ENCODE data around the gene ZDHHC3.
A peak's percentile ranks its signal among the peaks of the same experiment; 100 is the strongest.

Gene ZDHHC3

GRCh38 chr3:44976002-44976815 lies at the start of gene ZDHHC3, which contains the start of gene EXOSC7:
Gene ZDHHC3, minus strand, starts transcription at chr3:44976174. Its CDS starts 16,738 bp downstream, at chr3:44959436.
Gene EXOSC7, plus strand, starts transcription at chr3:44976244. Its CDS starts 34 bp downstream, at chr3:44976278.
- DNase-seq (ENCODE audit: low read depth) = peak; percentile 67

DNA sequence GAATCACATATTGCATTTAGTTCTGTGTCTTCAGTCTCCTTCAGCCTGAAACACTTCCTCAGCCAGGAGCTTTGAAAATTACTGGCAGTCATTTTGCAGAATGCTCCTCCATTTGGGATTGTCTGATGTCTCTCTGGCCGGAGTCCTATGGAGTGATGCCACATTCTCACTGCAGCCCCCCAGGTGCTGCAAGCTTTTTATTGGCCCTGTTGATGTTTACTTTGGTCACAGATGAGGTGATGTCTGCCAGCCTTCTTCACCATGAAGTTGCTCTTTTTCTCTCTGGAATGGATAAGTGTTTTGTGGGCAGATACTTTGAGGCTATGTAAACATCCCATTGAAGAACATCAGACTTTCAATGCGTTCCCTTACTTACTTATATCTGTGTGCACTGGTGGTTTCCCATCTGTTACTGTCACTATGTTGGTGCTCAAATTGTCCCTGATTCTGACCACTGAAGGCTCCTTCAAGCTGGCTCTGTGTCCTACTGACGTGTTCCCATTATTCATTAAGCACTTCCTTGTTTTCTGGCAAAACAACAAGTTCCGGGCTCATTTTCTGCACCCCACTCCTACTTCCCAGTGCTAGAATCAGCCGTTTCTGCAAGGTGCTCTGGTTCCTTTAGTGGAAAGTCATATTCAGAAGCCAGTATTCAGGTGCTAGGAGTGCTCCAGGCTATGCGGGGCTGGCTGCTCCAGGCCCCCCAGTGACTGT lies 48.7 kb upstream of the ZDHHC3 start:
- DNase-seq (ENCODE audit: low read depth) = no peak

DNA sequence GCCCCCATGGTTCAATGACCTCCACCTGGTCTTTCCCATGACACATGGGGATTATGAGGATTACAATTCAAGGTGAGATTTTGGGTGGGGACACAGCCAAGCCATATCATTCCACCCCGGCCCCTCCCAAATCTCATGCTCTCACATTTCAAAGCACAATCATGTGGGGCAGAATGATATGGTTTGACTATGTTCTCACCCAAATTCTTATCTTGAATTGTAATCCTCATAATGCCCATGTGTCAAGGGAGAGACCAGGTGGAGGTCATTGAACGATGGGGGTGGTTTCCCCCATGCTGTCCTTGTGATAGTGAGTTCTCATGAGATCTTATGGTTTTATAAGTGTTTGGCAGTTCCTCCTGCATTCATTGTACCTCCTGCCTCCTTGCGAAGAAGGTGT lies 47.7 kb upstream of the ZDHHC3 start:
- no peak for DNase-seq (ENCODE audit: low read depth)

DNA sequence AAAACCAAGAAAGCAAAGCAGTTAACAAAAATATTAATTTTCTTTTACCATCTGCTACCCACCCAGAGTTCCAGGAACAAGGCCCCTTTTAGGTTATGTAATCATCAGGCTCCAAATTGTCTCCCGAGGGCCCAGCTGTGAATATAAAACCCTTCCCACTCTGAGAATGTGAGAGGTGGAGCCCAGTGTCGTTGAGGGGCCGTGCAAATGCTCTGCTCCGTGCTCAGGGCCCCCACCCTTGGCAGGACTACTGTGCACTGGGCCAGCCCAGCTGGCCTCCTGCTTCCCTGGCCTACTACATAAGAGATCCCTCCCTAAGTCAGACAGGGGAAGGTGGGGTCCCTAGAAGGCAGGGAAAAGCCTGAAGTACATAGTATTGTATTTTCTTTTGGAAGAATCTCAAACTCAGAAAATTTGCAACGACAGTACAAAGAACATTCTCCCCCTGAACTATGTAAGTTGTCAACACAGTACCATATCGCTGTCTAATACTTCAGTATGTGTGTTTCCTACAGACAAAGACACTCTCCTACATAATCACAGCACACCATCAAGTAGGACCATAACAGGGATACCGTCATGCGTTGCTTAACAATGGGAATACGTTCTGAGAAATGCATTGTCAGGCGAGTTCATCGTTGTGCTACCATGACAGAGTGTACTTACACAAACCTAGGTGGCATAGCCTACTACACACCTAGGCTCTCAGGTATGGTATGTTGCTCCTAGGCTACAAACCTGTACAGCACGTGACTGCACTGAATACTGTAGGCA lies 45.7 kb upstream of the ZDHHC3 start:
- no peak for DNase-seq (ENCODE audit: low read depth)

DNA sequence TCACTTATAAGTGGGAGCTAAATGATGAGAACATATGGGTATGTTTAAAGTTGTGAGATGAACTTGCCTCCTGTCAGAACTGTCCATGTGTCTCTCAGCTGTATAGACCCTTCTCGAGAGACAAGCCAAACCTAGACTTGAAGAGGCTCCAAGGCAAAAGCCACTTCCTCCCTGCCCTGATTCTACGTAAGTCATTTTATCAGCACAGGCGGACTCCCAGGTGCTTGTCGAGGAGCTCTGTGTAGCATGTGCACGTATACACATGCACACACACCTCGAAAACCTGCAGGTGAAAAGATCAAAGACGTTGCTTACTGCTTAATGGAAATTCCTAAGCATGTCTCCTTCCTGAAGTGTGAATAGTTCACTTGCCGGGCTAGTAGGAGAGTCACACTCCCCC lies 44.6 kb upstream of the ZDHHC3 start:
- DNase-seq (ENCODE audit: low read depth) = no peak

DNA sequence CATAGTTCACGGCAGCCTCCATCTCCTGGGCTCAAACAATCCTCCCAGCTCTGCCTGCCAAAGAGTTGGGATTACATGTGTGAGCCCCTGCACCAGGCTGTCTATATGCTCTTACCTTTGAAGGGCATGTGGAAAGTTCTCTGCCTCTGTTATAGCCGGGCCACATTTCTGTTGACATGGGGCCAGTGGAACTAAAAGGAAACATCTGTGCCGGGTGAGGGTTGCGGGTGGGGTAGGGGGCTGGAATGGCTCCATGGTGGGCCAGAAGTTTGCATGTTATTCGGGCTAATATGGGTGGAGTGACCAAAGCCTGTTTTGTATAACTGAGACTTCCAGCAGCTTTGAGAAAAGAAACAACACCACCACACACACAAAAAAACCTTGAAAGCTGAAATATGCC lies 41.8 kb upstream of the ZDHHC3 start:
- DNase-seq (ENCODE audit: low read depth) = no peak

DNA sequence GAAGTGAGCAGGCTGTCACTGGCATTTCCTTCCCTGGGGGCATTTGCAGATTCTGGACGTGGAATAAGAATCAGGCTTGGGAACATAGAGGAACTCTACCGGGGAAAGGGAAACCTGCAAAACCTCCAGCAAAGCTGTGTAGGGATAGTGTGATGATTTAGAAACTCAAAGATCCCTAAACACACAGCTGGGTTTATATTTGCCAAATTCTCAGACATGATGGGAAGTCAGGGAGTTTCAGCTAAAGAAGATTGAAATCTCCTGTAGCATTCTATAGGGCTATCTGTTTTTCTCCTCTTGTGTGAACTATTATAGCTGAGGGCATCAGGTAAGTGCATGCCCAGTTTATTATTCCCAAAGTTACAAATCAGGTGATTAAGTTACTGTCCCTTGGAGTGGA lies 40.9 kb upstream of the ZDHHC3 start:
- DNase-seq (ENCODE audit: low read depth) = no peak

- DNase-seq (ENCODE audit: low read depth) = no peak
Observed at GRCh38 chr3:45012577-45012976, 36.6 kb upstream of the ZDHHC3 start.

- DNase-seq (ENCODE audit: low read depth) = peak; percentile 92
Observed at GRCh38 chr3:45011756-45012508, 36.0 kb upstream of the ZDHHC3 start.

- peak; percentile 68 for DNase-seq (ENCODE audit: low read depth)
Observed at GRCh38 chr3:45010811-45011333, 34.9 kb upstream of the ZDHHC3 start.

- no peak for DNase-seq (ENCODE audit: low read depth)
Observed at GRCh38 chr3:45009868-45010267, 33.9 kb upstream of the ZDHHC3 start.

DNA sequence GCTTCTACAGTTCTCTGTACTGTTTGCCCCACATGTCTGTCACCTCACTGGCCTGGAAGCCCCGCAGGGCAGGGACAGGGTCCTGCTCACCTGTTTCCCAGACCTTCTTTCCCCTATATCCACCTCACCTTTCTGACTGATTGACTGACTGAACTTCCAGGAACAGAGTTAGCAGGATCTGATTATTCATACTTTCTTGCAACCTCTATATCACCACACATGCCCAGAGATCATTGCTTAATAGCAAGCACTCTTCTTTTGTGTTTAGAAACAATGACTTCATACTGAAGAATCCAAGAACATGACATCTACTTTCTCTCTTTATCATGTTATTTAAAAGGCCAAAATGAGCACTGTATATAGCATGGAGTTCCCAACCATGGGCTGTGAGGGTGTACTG lies 32.1 kb upstream of the ZDHHC3 start:
- no peak for DNase-seq (ENCODE audit: low read depth)

GRCh38 chr3:45007091-45007490 lies 31.1 kb upstream of the ZDHHC3 start:
- DNase-seq (ENCODE audit: low read depth) = no peak

DNA sequence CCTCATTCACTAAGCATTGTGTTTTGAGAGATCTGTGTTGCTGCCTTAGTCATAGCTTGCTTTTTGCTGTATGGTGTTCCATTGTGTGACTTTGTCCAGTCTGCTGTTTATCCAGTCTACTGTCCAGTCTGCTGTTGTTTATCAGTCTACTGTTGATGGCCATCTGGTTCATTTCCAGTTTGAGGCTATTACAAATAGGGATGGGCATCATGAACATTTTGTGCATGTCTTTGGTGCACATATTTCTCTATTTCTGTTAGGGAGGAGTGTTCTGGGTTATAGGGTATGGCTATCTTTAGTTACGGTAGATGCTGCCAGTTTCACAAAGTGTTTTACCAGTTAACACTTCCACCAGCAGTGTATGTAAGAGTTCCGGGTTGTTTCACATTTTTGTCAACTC lies 27.9 kb upstream of the ZDHHC3 start:
- DNase-seq (ENCODE audit: low read depth) = no peak

GRCh38 chr3:45003406-45003805 lies 27.4 kb upstream of the ZDHHC3 start:
- DNase-seq (ENCODE audit: low read depth) = no peak

- no peak for DNase-seq (ENCODE audit: low read depth)
Observed at GRCh38 chr3:45002720-45003119, 26.7 kb upstream of the ZDHHC3 start.

DNA sequence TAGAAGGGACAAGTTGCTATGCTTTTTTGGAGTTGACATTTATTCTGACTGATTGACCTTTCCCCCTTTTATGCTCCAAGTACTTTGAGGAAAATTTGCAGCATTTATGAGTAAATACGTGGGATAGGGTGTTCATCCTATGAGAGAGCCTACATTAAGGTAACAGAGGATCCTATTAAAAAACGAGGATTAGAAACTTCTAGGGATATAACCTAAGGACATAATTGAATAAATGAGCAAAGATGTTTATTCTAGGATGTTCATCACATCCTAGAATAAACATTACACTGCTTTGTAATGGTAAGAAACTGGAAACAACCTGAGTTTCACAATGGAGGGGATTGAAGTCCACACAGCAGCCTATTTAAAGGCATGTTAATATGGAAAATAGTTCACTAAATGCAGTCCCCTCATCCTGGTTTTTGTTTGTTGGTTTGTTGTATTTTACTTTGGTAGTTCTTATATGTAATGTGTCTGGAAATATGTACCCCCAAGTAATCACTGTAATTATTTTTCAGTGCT lies 26.2 kb upstream of the ZDHHC3 start:
- no peak for DNase-seq (ENCODE audit: low read depth)

- no peak for DNase-seq (ENCODE audit: low read depth)
Observed at GRCh38 chr3:45001738-45002137, 25.8 kb upstream of the ZDHHC3 start.

- no peak for DNase-seq (ENCODE audit: low read depth)
Observed at GRCh38 chr3:45000823-45001222, 24.8 kb upstream of the ZDHHC3 start.

DNA sequence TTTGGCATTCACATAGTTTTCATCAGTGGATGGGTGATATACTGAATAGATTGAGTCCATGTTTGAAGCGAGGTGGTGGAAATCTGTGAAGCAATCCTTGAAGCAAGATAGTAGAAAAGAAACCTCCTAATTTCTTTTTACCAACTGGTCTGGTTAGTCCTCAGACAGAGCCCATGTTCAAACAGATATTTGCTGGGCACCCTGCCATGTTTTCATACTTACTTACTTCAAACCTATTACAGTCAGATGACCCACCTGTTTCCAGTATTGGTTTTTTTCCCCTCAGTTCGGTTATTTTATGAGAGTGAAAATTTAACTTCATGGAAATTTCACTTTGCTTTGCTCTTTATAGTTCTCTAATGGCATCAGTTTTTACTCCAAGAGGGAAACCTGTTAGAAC lies 23.8 kb upstream of the ZDHHC3 start:
- no peak for DNase-seq (ENCODE audit: low read depth)

DNA sequence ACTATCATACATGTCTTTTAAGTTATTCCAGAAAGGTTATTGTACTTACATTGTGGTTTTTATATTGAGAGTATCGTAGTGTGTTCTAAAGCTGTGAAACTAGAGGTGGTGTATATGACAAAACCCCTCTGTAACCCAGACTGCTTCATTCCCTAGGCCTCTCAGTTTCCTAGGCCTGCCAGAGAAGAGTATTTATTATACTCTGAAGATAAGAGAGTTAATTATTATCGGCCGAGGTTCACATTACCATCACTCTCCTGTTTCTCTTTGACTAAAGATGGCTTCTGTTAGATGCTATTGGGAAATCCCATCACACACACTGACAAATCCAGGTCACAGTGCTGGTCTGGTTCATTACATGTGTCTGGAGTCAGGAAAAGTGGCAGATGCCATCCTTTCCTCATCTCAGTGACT lies 20.6 kb upstream of the ZDHHC3 start:
- DNase-seq (ENCODE audit: low read depth) = no peak
